HUES6 (cell line): Measurements from ENCODE around the gene CCDC88A.
A peak's percentile ranks its signal among the peaks of the same experiment; 100 is the strongest.
"Not testable (repeated sequence)": the region's sequence is repeated elsewhere in the genome, so short reads cannot be mapped to it uniquely, and the experiment has no call there.

Experiments used
- H3K27ac ChIP-seq: 2 replicates; pipeline ENCODE4 v1.7.0; 2013; ENCODE audit warnings: low read depth, mild to moderate bottlenecking, low read length, inconsistent platforms
- H3K27me3 ChIP-seq: 2 replicates; pipeline ENCODE4 v1.6.1; 2013; ENCODE audit warnings: low read length; ENCODE audit not compliant: control insufficient read depth, insufficient read depth
- H3K36me3 ChIP-seq: 2 replicates; pipeline ENCODE4 v1.6.1; 2013; ENCODE audit warnings: low read length; ENCODE audit not compliant: control insufficient read depth, insufficient read depth
- H3K4me1 ChIP-seq: 2 replicates; pipeline ENCODE4 v1.6.1; 2013; ENCODE audit warnings: low read length; ENCODE audit not compliant: control insufficient read depth, insufficient read depth
- H3K4me3 ChIP-seq: 2 replicates; pipeline ENCODE4 v1.5.1; 2013; ENCODE audit warnings: low read depth, low read length
- H3K9ac ChIP-seq: one replicate; pipeline ENCODE4 v1.6.1; 2013; ENCODE audit warnings: mild to moderate bottlenecking, low read length
- H3K9me3 ChIP-seq: 2 replicates; pipeline ENCODE4 v1.6.1; 2013; ENCODE audit warnings: low read depth, low read length; ENCODE audit not compliant: control insufficient read depth, insufficient read depth

Gene CCDC88A

DNA sequence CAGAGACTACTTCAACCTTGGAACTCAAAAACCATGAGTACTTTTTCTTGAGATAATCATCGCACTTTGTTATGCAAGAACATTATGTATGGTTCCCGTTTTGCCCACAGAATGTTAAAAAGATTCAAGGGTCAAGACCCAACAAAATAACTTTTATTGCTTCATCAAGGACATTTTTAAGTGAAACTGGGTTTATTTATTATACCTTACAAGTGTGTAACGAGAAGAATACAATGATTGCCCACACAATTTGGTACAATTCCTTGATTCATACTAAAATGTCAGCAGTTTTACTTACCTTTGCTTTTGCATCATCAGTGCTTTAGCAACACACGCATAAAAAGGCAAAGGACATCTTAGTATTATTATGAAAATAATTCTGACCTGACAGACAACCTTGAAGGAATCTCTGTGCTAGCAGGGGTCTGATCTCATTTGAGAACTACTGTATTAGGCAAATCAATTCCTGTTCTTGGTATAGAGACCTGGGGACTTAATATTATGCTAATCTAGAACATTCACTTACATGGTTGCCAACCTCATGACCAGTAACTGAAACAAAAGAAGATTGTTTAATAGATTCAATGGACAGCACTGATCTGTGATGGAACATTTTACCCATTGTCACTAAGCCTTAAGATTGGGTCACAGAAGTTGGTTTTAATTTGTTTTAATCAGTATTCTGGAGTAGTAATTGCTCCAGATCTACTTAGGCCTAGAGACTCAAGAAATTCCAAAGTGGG is 16.2 kb downstream of the CCDC88A start:
- Histone ChIP-seq H3K27me3 (no peaks in the 10 kb centered on the region), H3K27ac (no peak overlapping the region), H3K36me3 (peaks cover 9% of the 10 kb centered on the region; the same call in 1 of the 2 replicates)

GRCh38 chr2:55401124-55401523 is 18.5 kb downstream of the CCDC88A start:
- Histone ChIP-seq H3K9ac (no peak overlapping the region), H3K36me3 (peaks cover 9% of the 10 kb centered on the region; the same call in 1 of the 2 replicates), H3K27me3 (no peaks in the 10 kb centered on the region), H3K4me3 (no peak overlapping the region), H3K9me3 (no peaks in the 10 kb centered on the region), H3K4me1 (no peaks in the 10 kb centered on the region), H3K27ac (no peak overlapping the region)

More for the DNA sequence above, 16.2 kb downstream of the CCDC88A start:
- no peak overlapping the region for H3K4me3 ChIP-seq
- peaks cover 3% of the 10 kb centered on the region; the same call in 1 of the 2 replicates for H3K4me1 ChIP-seq
- no peaks in the 10 kb centered on the region for H3K9me3 ChIP-seq
- H3K9ac ChIP-seq = no peak overlapping the region

DNA sequence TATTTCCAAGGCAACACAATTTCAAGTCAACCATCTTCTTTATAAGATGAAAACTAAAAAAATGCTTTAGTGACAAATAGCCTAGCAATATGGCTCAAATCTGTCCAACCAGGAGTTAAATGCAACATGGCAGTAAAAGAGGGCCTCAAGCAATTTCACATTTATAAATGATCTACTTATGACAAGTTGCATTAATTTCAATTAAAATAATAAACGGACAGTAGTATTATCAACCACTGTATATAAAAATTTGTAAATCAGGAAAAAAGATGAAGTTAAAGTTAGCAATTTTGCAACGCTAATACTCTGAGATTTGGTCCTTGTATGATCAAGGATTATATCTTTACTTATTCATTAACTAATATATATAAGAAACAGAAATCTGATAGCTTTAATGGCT is 19.3 kb downstream of the CCDC88A start:
- no peaks in the 10 kb centered on the region for H3K4me1 ChIP-seq
- H3K9me3 ChIP-seq = no peaks in the 10 kb centered on the region
- peaks cover 7% of the 10 kb centered on the region; the same call in 1 of the 2 replicates for H3K36me3 ChIP-seq
- no peak overlapping the region for H3K9ac ChIP-seq
- H3K27me3 ChIP-seq = no peaks in the 10 kb centered on the region
- H3K27ac ChIP-seq = no peak overlapping the region
- no peak overlapping the region for H3K4me3 ChIP-seq

GRCh38 chr2:55399815-55400214 is 19.8 kb downstream of the CCDC88A start:
- H3K36me3 ChIP-seq = 0 out of 2 replicates have a peak, but pooled peaks cover 4% of the 10 kb centered on the region
- no peak overlapping the region for H3K9ac ChIP-seq
- H3K9me3 ChIP-seq = no peaks in the 10 kb centered on the region
- no peak overlapping the region for H3K4me3 ChIP-seq
- H3K27ac ChIP-seq = no peak overlapping the region
- no peaks in the 10 kb centered on the region for H3K4me1 ChIP-seq
- H3K27me3 ChIP-seq = no peaks in the 10 kb centered on the region

- no peaks in the 10 kb centered on the region for H3K36me3 ChIP-seq
- H3K9ac ChIP-seq = no peak overlapping the region
- H3K27ac ChIP-seq = no peak overlapping the region
- no peak overlapping the region for H3K4me3 ChIP-seq
- H3K4me1 ChIP-seq = 0 out of 2 replicates have a peak, but pooled peaks cover 2% of the 10 kb centered on the region
- no peaks in the 10 kb centered on the region for H3K9me3 ChIP-seq
- H3K27me3 ChIP-seq = no peaks in the 10 kb centered on the region
Measured at GRCh38 chr2:55395724-55396605, 23.7 kb downstream of the CCDC88A start.

DNA sequence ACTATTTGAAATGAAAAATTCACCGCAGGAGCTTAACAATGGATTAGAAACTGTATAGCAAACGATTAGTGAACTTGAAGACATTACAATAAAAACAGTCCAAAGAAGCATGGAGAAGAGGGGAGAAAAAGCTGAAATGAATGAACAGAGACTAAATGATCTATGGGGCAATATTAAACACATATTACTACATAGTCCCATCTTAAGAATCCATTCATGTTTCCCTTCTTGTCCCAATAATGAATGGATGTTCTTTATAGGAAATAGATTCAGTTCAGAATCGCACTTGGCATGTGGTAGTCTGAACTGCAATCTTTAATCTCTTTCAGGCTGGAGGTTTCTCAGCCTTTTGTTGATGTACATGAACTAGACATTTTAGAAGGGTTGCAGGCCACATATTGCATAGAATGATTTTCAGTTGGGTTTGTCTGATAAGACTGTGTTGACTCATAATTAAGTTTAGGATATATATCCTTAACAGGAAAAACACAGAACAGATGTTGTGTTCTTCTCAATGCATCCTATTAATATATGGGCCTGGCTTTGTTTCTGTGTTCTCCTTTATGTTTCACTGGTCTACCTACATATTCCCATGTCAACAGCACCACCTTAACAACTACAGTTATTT is 27.9 kb downstream of the CCDC88A start:
- Histone ChIP-seq H3K9me3 (no peaks in the 10 kb centered on the region), H3K27me3 (no peaks in the 10 kb centered on the region), H3K27ac (no peak overlapping the region), H3K36me3 (no peaks in the 10 kb centered on the region), H3K9ac (no peak overlapping the region), H3K4me3 (no peak overlapping the region), H3K4me1 (0 out of 2 replicates have a peak, but pooled peaks cover 4% of the 10 kb centered on the region)

DNA sequence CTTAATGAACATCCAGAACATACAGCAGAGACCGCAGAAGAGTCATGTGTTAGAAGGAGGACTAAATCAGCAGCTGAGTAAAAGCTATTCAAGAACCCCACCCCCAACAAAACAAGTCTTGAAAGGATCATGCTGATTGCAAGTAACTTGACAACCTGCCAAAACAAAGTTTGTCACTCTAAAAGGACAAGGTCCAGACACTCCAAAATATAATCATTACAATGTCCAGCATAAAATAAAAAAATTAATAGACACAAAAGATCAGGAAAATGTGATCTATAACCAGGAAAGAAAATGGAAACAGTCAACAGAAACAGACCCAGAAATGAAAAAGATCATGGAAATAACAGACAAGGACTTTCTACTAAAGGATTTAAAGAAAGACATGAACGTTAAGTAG is 28.5 kb downstream of the CCDC88A start:
- Histone ChIP-seq H3K9ac (no peak overlapping the region), H3K27me3 (no peaks in the 10 kb centered on the region), H3K36me3 (no peaks in the 10 kb centered on the region), H3K4me1 (0 out of 2 replicates have a peak, but pooled peaks cover 4% of the 10 kb centered on the region), H3K27ac (peak overlapping the region; percentile 7; the same call in 1 of the 2 replicates), H3K4me3 (no peak overlapping the region), H3K9me3 (no peaks in the 10 kb centered on the region)

DNA sequence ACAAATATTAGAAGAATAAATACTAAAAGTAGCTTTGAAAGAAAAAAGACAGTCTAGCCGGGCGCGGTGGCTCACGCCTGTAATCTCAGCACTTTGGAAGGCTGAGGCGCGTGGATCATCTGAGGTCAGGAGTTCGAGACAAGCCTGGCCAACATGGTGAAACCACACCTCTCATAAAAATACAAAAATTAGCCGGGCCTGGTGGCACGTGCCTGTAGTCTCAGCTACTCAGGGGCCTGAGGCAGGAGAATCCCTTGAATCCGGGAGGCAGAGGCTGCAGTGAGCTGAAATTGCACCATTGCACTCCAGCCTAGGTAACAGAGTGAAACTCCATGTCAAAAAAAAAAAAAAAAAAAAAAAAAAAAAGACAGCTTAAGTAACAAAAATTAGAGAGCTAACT is 34.1 kb downstream of the CCDC88A start:
- not testable (repeated sequence) for H3K36me3 ChIP-seq, H3K9me3 ChIP-seq, H3K4me1 ChIP-seq, H3K27ac ChIP-seq, H3K9ac ChIP-seq, H3K4me3 ChIP-seq, H3K27me3 ChIP-seq

- Histone ChIP-seq H3K4me1 (no peaks in the 10 kb centered on the region), H3K9me3 (no peaks in the 10 kb centered on the region), H3K27me3 (no peaks in the 10 kb centered on the region), H3K27ac (no peak overlapping the region), H3K4me3 (no peak overlapping the region), H3K9ac (no peak overlapping the region), H3K36me3 (no peaks in the 10 kb centered on the region)
Measured at GRCh38 chr2:55384786-55385185, 34.9 kb downstream of the CCDC88A start.

DNA sequence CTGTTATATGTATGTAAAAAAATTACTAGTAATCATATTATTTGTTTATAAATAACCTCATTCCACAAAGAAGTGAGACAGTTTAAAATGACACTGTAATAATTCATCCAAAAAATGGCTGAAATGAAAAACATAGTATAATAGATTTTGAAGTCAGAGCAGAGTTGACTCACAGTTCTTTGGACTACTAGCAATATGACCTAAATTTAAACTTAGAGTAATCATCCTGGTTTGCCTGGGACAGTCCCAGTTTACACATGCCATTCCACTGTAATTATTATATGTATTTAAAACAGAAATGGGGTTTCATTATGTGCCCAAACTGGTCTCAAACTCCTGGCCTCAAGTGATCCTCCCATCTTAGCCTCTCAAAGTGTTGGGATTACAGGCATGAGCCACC is 48.3 kb downstream of the CCDC88A start:
- H3K4me3 ChIP-seq = no peak overlapping the region
- no peaks in the 10 kb centered on the region for H3K4me1 ChIP-seq
- no peaks in the 10 kb centered on the region for H3K27me3 ChIP-seq
- H3K9ac ChIP-seq = no peak overlapping the region
- H3K36me3 ChIP-seq = peaks cover 10% of the 10 kb centered on the region
- no peaks in the 10 kb centered on the region for H3K9me3 ChIP-seq
- no peak overlapping the region for H3K27ac ChIP-seq
